Mesenchymal stem cell (in vitro differentiated cells and primary cell): ENCODE results near the gene ELP5.
A peak's percentile ranks its signal among the peaks of the same experiment; 100 is the strongest.

Experiments used
- DNase-seq: peaks from one replicate; pipeline ENCODE4 v3.0.0-alpha.2; 2013
- H2AFZ ChIP-seq: one replicate; pipeline ENCODE4 v1.6.1; 2013; ENCODE audit warnings: low read depth, mild to moderate bottlenecking, control low read depth, inconsistent platforms, low read length, moderate library complexity
- H2AK5ac ChIP-seq: 2 replicates; pipeline ENCODE4 v1.6.1; 2013; ENCODE audit warnings: low read length, moderate library complexity, mild to moderate bottlenecking, inconsistent platforms; ENCODE audit not compliant: severe bottlenecking
- H2BK120ac ChIP-seq: one replicate; pipeline ENCODE4 v1.6.1; 2013; ENCODE audit warnings: low read depth, mild to moderate bottlenecking, inconsistent platforms, low read length, moderate library complexity
- H2BK12ac ChIP-seq, 2 experiments: one replicate each; pipeline ENCODE4 v1.6.1; 2013; ENCODE audit warnings: inconsistent platforms in 2 of 2, low read length in 2 of 2, mild to moderate bottlenecking in 2 of 2, moderate library complexity in 2 of 2, control low read depth in 1 of 2
- H2BK15ac ChIP-seq: one replicate; pipeline ENCODE4 v1.6.1; 2013; ENCODE audit warnings: mild to moderate bottlenecking, low read depth, inconsistent platforms; ENCODE audit not compliant: poor library complexity, severe bottlenecking
- H2BK5ac ChIP-seq: 2 replicates; pipeline ENCODE4 v1.6.1; 2013; ENCODE audit warnings: low read depth, mild to moderate bottlenecking, low read length, control low read depth, inconsistent platforms; ENCODE audit not compliant: poor library complexity, severe bottlenecking
- H3K14ac ChIP-seq, 2 experiments: one replicate each; pipeline ENCODE4 v1.6.1; 2013; ENCODE audit warnings: inconsistent platforms in 2 of 2, low read length in 2 of 2, control low read depth in 1 of 2, mild to moderate bottlenecking in 1 of 2, moderate library complexity in 1 of 2
- H3K18ac ChIP-seq, 2 experiments: one replicate each; pipeline ENCODE4 v1.6.1; 2013; ENCODE audit warnings: inconsistent platforms in 2 of 2, low read length in 2 of 2, control low read depth in 1 of 2, low read depth in 1 of 2, mild to moderate bottlenecking in 1 of 2
- H3K23ac ChIP-seq, 2 experiments: one replicate each; pipeline ENCODE4 v1.6.1; 2013; ENCODE audit warnings: inconsistent platforms in 2 of 2, low read length in 2 of 2, mild to moderate bottlenecking in 2 of 2, moderate library complexity in 2 of 2, control low read depth in 1 of 2
- H3K27ac ChIP-seq: 2 replicates; pipeline ENCODE4 v1.5.1; 2013; ENCODE audit warnings: mild to moderate bottlenecking, moderate library complexity, low read length, control low read depth, inconsistent platforms; ENCODE audit not compliant: poor library complexity, severe bottlenecking
- H3K27me3 ChIP-seq, 2 experiments: 2 replicates each; pipeline versions ENCODE4 v1.6.1 to v1.7.0; 2013; ENCODE audit warnings: low read length in 2 of 2, mild to moderate bottlenecking in 2 of 2, moderate library complexity in 2 of 2, control low read depth in 1 of 2, inconsistent platforms in 1 of 2; ENCODE audit not compliant: control insufficient read depth in 1 of 2, insufficient read depth in 1 of 2
- H3K36me3 ChIP-seq, 2 experiments: 2 replicates each; pipeline versions ENCODE4 v1.6.1 to v1.7.0; 2013; ENCODE audit warnings: low read length in 2 of 2, control low read depth in 1 of 2, inconsistent platforms in 1 of 2, low read depth in 1 of 2, mild to moderate bottlenecking in 1 of 2; ENCODE audit not compliant: insufficient read depth in 2 of 2, control insufficient read depth in 1 of 2
- H3K4ac ChIP-seq, 2 experiments: one replicate each; pipeline ENCODE4 v1.6.1; 2013; ENCODE audit warnings: inconsistent platforms in 2 of 2, low read length in 2 of 2, mild to moderate bottlenecking in 2 of 2, moderate library complexity in 2 of 2, control low read depth in 1 of 2, low read depth in 1 of 2
- H3K4me1 ChIP-seq: 2 replicates; pipeline ENCODE4 v1.6.1; 2013; ENCODE audit warnings: low read depth, low read length, control low read depth; ENCODE audit not compliant: control insufficient read depth, insufficient read depth
- H3K4me2 ChIP-seq: 2 replicates; pipeline ENCODE4 v1.6.1; 2013; ENCODE audit warnings: low read length, mild to moderate bottlenecking, inconsistent platforms; ENCODE audit not compliant: poor library complexity, severe bottlenecking
- H3K4me3 ChIP-seq, 2 experiments: 2 replicates each; pipeline versions ENCODE4 v1.5.1 to v1.7.0; 2013; ENCODE audit warnings: low read length in 2 of 2, mild to moderate bottlenecking in 2 of 2, control low read depth in 1 of 2, low read depth in 1 of 2; ENCODE audit not compliant: insufficient read depth in 1 of 2
- H3K79me1 ChIP-seq: replicated peaks from 2 replicates; pipeline ENCODE4 v1.6.1; 2013; ENCODE audit warnings: mild to moderate bottlenecking, control low read depth, low read length, inconsistent platforms; ENCODE audit not compliant: poor library complexity, severe bottlenecking
- H3K9ac ChIP-seq: 2 replicates; pipeline ENCODE4 v1.7.0; 2013; ENCODE audit warnings: mild to moderate bottlenecking, low read length, moderate library complexity
- H3K9me3 ChIP-seq: 2 replicates; pipeline ENCODE4 v1.7.0; 2013; ENCODE audit warnings: mild to moderate bottlenecking, low read length; ENCODE audit not compliant: control insufficient read depth
- H4K8ac ChIP-seq: one replicate; pipeline ENCODE4 v1.6.1; 2013; ENCODE audit warnings: inconsistent platforms, mild to moderate bottlenecking, low read length, moderate library complexity
- H4K91ac ChIP-seq: one replicate; pipeline ENCODE4 v1.6.1; 2013; ENCODE audit warnings: mild to moderate bottlenecking, low read length, inconsistent platforms
- WGBS: methylation state at CpG from one replicate; pipeline ENCODE4 v1.1.7; 2013; ENCODE audit warnings: mixed read lengths; 5-methylcytosine and 5-hydroxymethylcytosine counted together

ELP5 gene

GRCh38 chr17:7261379-7262191, 9.6 kb downstream of the ELP5 start:
- WGBS, result 10% methylated on average over 58 of the region's 71 CpGs

GRCh38 chr17:7262192-7262934, 10.3 kb downstream of the ELP5 start, which contains the start of gene CLDN7:
CLDN7 (minus strand) TSS chr17:7262478; CDS start chr17:7262043, 435 bp downstream.
- peak within 1 kb of the TSS; percentile 56 to 68 for H3K4me3 ChIP-seq
- H3K27me3 ChIP-seq, result peaks cover 13 to 21% of the 10 kb centered on the region in 2 experiments
- 8% methylated on average over 60 of the region's 64 CpGs for WGBS
- peak within 1 kb of the TSS; percentile 98 for H4K8ac ChIP-seq
- peak within 1 kb of the TSS; percentile 43 for H2BK120ac ChIP-seq
- no peak within 1 kb of the TSS for H2BK5ac ChIP-seq
- DNase-seq, result no peak
- no peaks in the 10 kb centered on the region for H3K79me1 ChIP-seq
- H3K23ac ChIP-seq, result peak within 1 kb of the TSS in 1 of 2 experiments; percentile 91
- H3K9ac ChIP-seq, result peak within 1 kb of the TSS; percentile 72
- H3K4ac ChIP-seq, result peak within 1 kb of the TSS; percentile 54 to 73
- peak within 1 kb of the TSS; percentile 80 for H4K91ac ChIP-seq
- peaks cover 21% of the 10 kb centered on the region in 2 experiments for H3K36me3 ChIP-seq
- H3K27ac ChIP-seq, result no peak within 1 kb of the TSS
- peak within 1 kb of the TSS in 1 of 2 experiments; percentile 57 for H2BK12ac ChIP-seq
- H3K9me3 ChIP-seq, result no peaks in the 10 kb centered on the region
- H2AFZ ChIP-seq, result peak within 1 kb of the TSS; percentile 78
- peaks cover 26% of the 10 kb centered on the region for H3K4me1 ChIP-seq
- H3K18ac ChIP-seq, result peak within 1 kb of the TSS; percentile 71 to 94
- H2AK5ac ChIP-seq, result no peak within 1 kb of the TSS
- peak within 1 kb of the TSS in 1 of 2 experiments; percentile 2 for H3K14ac ChIP-seq
- peak within 1 kb of the TSS; percentile 86 for H3K4me2 ChIP-seq
- peak within 1 kb of the TSS; percentile 83 for H2BK15ac ChIP-seq

More at GRCh38 chr17:7261379-7262191, 9.6 kb downstream of the ELP5 start:
- peak overlapping the region in 1 of 2 experiments; percentile 91 for H3K23ac ChIP-seq
- peaks cover 26 to 29% of the 10 kb centered on the region in 2 experiments for H3K36me3 ChIP-seq
- H2BK120ac ChIP-seq, result peak overlapping the region; percentile 29
- DNase-seq, result no peak
- peak overlapping the region; percentile 80 for H4K91ac ChIP-seq
- H3K9me3 ChIP-seq, result no peaks in the 10 kb centered on the region
- peaks cover 26% of the 10 kb centered on the region for H3K4me1 ChIP-seq
- H3K4ac ChIP-seq, result peak overlapping the region; percentile 54 to 73
- H3K9ac ChIP-seq, result peak overlapping the region; percentile 72
- H3K27ac ChIP-seq, result no peak overlapping the region
- peaks cover 13 to 21% of the 10 kb centered on the region in 2 experiments for H3K27me3 ChIP-seq
- H2AFZ ChIP-seq, result peak overlapping the region; percentile 78
- peak overlapping the region in 1 of 2 experiments; percentile 0 for H2BK12ac ChIP-seq
- peak overlapping the region; percentile 56 to 68 for H3K4me3 ChIP-seq
- no peak overlapping the region for H2AK5ac ChIP-seq
- H3K14ac ChIP-seq, result peak overlapping the region in 1 of 2 experiments; percentile 2
- peak overlapping the region; percentile 86 for H3K4me2 ChIP-seq
- peak overlapping the region; percentile 40 to 94 for H3K18ac ChIP-seq
- H2BK5ac ChIP-seq, result no peak overlapping the region
- H4K8ac ChIP-seq, result peak overlapping the region; percentile 98
- no peak overlapping the region for H2BK15ac ChIP-seq
- peaks cover 3% of the 10 kb centered on the region for H3K79me1 ChIP-seq

GRCh38 chr17:7262935-7263800, 11.2 kb downstream of the ELP5 start:
- Histone ChIP-seq H3K4me2 (no peak overlapping the region), H2BK15ac (peak overlapping the region; percentile 83), H2BK12ac (peak overlapping the region in 1 of 2 experiments; percentile 57), H3K79me1 (no peaks in the 10 kb centered on the region), H2AFZ (peak overlapping the region; percentile 16), H3K18ac (peak overlapping the region; percentile 13 to 71), H3K36me3 (peaks cover 14 to 17% of the 10 kb centered on the region in 2 experiments), H3K27ac (no peak overlapping the region), H3K27me3 (peaks cover 13 to 21% of the 10 kb centered on the region in 2 experiments), H3K23ac (no peak overlapping the region), H3K4ac (no peak overlapping the region), H3K4me1 (peaks cover 26% of the 10 kb centered on the region), H2BK120ac (no peak overlapping the region), H3K14ac (no peak overlapping the region), H4K91ac (peak overlapping the region; percentile 29), H2AK5ac (no peak overlapping the region), H4K8ac (peak overlapping the region; percentile 71), H3K9me3 (no peaks in the 10 kb centered on the region), H3K4me3 (peak overlapping the region in 1 of 2 experiments; percentile 32), H3K9ac (no peak overlapping the region), H2BK5ac (no peak overlapping the region)
- no peak for DNase-seq
- 16% methylated on average over 25 of the region's 26 CpGs for WGBS
